Sigmoid colon (tissue), 4 donors: ENCODE measurements around the gene TBCEL.

Experiments
- CTCF ChIP-seq, 4 experiments: fragments of 450-650 bp in 3 of 4; fragments of 200-600 bp in 1 of 4; IDR thresholded peaks; one replicate each; pipeline ENCODE4 v1.5.1; 2016 to 2019; ENCODE audit warnings: antibody characterized with exemption in 4 of 4, mild to moderate bottlenecking in 3 of 4, moderate library complexity in 2 of 4
- POLR2A ChIP-seq, 2 donors: fragments of 450-650 bp; IDR thresholded peaks; one replicate each; pipeline ENCODE4 v1.6.1; 2016; ENCODE audit warnings: antibody characterized with exemption in 2 of 2, mild to moderate bottlenecking in 2 of 2, moderate library complexity in 2 of 2
- POLR2AphosphoS5 ChIP-seq, 4 donors: sonication (generic); formaldehyde crosslinking; IDR thresholded peaks; one replicate each; pipeline ENCODE4 v1.6.1; 2017; ENCODE audit warnings: antibody characterized with exemption in 4 of 4

GRCh38 chr11:121131656-121132055 lies 107.8 kb downstream of the TBCEL start:
- no peak for TF ChIP-seq CTCF (IDR thresholded peaks at IDR 0.05)
- TF ChIP-seq POLR2AphosphoS5 (IDR thresholded peaks at IDR 0.05) = no peak
- no peak for TF ChIP-seq POLR2A (IDR thresholded peaks at IDR 0.05)
